Esophagus muscularis mucosa (tissue), 4 donors: ENCODE measurements around the gene AUTS2. TPM values are rescaled to one million over a fixed set of nuclear protein-coding genes. Genes with fewer than 3 reads are reported as not detected.

Experiments
- DNase-seq: peaks from one replicate; pipeline ENCODE4 v3.0.0-alpha.2; 2017; ENCODE audit errors: extremely low spot score
- H3K27ac ChIP-seq, 4 donors: fragments of 200-600 bp; sonication (generic); replicated peaks in 1 of 4; 1 replicate in 3 of 4; 2 replicates in 1 of 4; pipeline ENCODE4 v1.5.1; 2016 to 2019; ENCODE audit warnings: mild to moderate bottlenecking in 1 of 4
- H3K27me3 ChIP-seq, 4 donors: fragments of 200-600 bp; sonication (generic); one replicate each; pipeline versions ENCODE4 v1.5.1 to v1.6.0; 2016 to 2019
- H3K36me3 ChIP-seq, 4 donors: fragments of 200-600 bp; sonication (generic); one replicate each; pipeline ENCODE4 v1.5.1; 2016 to 2019
- H3K4me1 ChIP-seq, 4 donors: fragments of 200-600 bp; sonication (generic); one replicate each; pipeline ENCODE4 v1.5.1; 2016 to 2019
- H3K4me3 ChIP-seq, 4 donors: fragments of 200-600 bp; sonication (generic); 1 replicate in 2 of 4; 2 replicates in 2 of 4; pipeline ENCODE4 v1.5.1; 2016 to 2019; ENCODE audit warnings: mild to moderate bottlenecking in 4 of 4, moderate library complexity in 1 of 4
- H3K9me3 ChIP-seq, 4 donors: fragments of 200-600 bp; sonication (generic); 1 replicate in 3 of 4; 2 replicates in 1 of 4; pipeline ENCODE4 v1.5.1; 2016 to 2019
- EP300 ChIP-seq: sonication (generic); formaldehyde crosslinking; IDR thresholded peaks from one replicate; pipeline ENCODE4 v1.6.1; 2017; ENCODE audit warnings: antibody characterized with exemption
- POLR2A ChIP-seq: fragments of 450-650 bp; IDR thresholded peaks from one replicate; pipeline ENCODE4 v1.6.1; 2017; ENCODE audit warnings: antibody characterized with exemption, moderate library complexity, mild to moderate bottlenecking, low read depth
- POLR2AphosphoS5 ChIP-seq, 2 donors: sonication (generic); formaldehyde crosslinking; IDR thresholded peaks; one replicate each; pipeline ENCODE4 v1.6.1; 2017; ENCODE audit warnings: antibody characterized with exemption in 2 of 2
- WGBS: methylation state at CpG from one replicate; pipeline ENCODE4 v1.1.5; 2018; 5-methylcytosine and 5-hydroxymethylcytosine counted together
- intact Hi-C: fragments of 100-400 bp; cut with DNase I; formaldehyde crosslinking; loops from one replicate; pipeline ENCODE4 v1.15.1; 2023
- total RNA-seq, 4 donors: library from RNA; depleted of rRNA; stranded (reverse); fragments of >200 nt; gene quantifications; one replicate each; pipeline versions ENCODE4 v1.1.0 to v1.2.1, GENCODE V29; 2016
- TF ChIP-seq, protein P1 (sequence below), 3 experiments: fragments of 200-600 bp in 2 of 3; fragments of 450-650 bp in 1 of 3; sonication (generic) in 2 of 3; IDR thresholded peaks; one replicate each; pipeline ENCODE4 v1.5.1; 2017 to 2019; ENCODE audit warnings: antibody characterized with exemption in 3 of 3, mild to moderate bottlenecking in 2 of 3, moderate library complexity in 1 of 3

Gene AUTS2
- total RNA-seq, 4 donors from 2014 or later = 18.5 to 44.9 (median 34.2) TPM

DNA sequence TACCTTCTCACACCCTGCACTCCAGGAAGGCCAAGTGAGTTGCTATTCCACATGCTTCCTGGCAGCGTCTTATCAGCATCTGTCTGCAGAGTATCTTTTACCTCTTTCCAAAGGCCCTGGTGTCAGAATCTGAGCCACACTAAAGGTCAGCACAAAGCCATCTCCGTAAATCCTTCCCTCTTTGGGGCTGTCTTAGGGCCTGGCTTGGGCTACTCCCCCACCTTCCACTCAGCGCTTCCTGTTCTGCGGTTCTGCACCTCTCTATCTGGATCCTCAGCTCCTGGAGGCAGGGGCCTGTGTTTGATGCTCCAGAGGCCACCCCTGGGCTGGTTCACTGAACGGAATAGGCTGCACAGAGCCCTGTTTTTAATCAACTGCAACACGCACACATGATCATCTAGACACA, 1198.8 kb downstream of the AUTS2 start:
- peak; percentile 68 for DNase-seq
- Histone ChIP-seq H3K9me3 (peaks cover 0 to 23% (median 14%) of the 10 kb centered on the region in 4 donors), H3K36me3 (peaks cover under 1 to 11% (median 6%) of the 10 kb centered on the region in 4 donors), H3K27ac (no peak overlapping the region), H3K4me1 (no peaks in the 10 kb centered on the region), H3K27me3 (no peaks in the 10 kb centered on the region), H3K4me3 (no peak overlapping the region)
- TF ChIP-seq POLR2A (no peak), EP300 (no peak), POLR2AphosphoS5 (IDR thresholded peaks at IDR 0.05) (no peak)
- TF ChIP-seq, protein P1, sequence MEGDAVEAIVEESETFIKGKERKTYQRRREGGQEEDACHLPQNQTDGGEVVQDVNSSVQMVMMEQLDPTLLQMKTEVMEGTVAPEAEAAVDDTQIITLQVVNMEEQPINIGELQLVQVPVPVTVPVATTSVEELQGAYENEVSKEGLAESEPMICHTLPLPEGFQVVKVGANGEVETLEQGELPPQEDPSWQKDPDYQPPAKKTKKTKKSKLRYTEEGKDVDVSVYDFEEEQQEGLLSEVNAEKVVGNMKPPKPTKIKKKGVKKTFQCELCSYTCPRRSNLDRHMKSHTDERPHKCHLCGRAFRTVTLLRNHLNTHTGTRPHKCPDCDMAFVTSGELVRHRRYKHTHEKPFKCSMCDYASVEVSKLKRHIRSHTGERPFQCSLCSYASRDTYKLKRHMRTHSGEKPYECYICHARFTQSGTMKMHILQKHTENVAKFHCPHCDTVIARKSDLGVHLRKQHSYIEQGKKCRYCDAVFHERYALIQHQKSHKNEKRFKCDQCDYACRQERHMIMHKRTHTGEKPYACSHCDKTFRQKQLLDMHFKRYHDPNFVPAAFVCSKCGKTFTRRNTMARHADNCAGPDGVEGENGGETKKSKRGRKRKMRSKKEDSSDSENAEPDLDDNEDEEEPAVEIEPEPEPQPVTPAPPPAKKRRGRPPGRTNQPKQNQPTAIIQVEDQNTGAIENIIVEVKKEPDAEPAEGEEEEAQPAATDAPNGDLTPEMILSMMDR (IDR thresholded peaks at IDR 0.05) = no peak
- intact Hi-C loops = no loop called here
- WGBS = 67% methylated on average over 6 of the region's 6 CpGs

DNA sequence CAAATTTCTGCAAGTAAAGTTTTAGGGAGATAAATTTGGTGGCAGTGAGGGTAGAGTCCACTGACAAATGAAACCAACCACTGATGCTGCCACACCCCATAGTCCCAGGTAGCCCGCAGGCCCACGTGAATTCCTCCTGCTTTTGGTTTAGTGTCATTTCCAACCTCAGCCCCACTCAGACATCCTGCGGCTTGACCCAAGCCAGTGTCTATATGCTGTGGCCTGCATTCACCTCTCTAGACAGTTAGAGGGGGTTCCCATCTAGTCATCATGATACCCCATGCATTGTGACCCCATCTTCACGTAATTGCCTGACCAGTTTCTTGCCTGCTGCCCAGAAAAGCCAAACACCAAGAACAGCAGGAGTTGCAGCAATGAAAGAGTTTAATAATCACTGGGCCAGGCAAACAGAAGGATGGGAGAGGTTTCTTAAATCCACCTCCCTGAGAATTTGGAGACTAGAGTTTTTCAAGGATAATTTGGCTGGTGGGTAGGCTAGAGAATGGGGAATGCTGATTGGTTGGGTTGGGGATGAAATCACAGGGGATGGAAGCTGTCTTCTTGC, 1201.6 kb downstream of the AUTS2 start:
- intact Hi-C loops = no loop called here
- 96% methylated on average over 4 of the region's 4 CpGs for WGBS
- no peaks in the 10 kb centered on the region for H3K4me1 ChIP-seq
- H3K4me3 ChIP-seq = no peak overlapping the region
- no peak overlapping the region for H3K27ac ChIP-seq
- no peaks in the 10 kb centered on the region for H3K36me3 ChIP-seq
- no peak for TF ChIP-seq POLR2A
- no peak for TF ChIP-seq POLR2AphosphoS5 (IDR thresholded peaks at IDR 0.05)
- TF ChIP-seq, protein P1 (IDR thresholded peaks at IDR 0.05) = no peak
- TF ChIP-seq EP300 = no peak
- peak; percentile 14 for DNase-seq
- H3K9me3 ChIP-seq = peaks cover 0 to 23% (median 14%) of the 10 kb centered on the region in 4 donors
- H3K27me3 ChIP-seq = no peaks in the 10 kb centered on the region

DNA sequence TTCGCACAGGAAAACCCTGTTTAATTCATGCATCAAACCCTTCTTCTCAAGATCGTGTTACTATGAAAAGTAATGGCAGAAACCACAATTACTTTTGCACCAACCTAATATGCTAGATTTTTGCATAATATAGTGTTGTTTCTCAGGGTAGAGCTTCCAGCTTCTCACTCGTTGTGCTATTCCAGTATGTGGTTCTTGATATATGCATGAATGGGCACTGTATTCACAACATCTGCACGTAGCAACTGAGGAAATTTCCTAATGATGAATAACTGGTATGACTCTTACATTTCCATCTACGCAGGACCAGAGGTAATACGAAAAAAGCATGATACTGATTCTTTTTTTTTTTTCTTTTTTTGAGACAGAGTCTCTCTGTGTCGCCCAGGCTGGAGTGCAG, 1207.1 kb downstream of the AUTS2 start:
- H3K4me1 ChIP-seq = no peaks in the 10 kb centered on the region
- TF ChIP-seq POLR2A (no peak), POLR2AphosphoS5 (IDR thresholded peaks at IDR 0.05) (no peak), EP300 (no peak)
- TF ChIP-seq, protein P1 (IDR thresholded peaks at IDR 0.05) = no peak
- H3K9me3 ChIP-seq = peaks cover 0 to 9% (median 4%) of the 10 kb centered on the region in 4 donors
- intact Hi-C loops = no loop called here
- WGBS = 80% methylated on average over 7 of the region's 7 CpGs
- no peak overlapping the region for H3K4me3 ChIP-seq
- no peak overlapping the region for H3K27ac ChIP-seq
- DNase-seq = no peak
- no peaks in the 10 kb centered on the region for H3K36me3 ChIP-seq
- H3K27me3 ChIP-seq = peaks cover 0 to 22% (median 0%) of the 10 kb centered on the region in 4 donors

DNA sequence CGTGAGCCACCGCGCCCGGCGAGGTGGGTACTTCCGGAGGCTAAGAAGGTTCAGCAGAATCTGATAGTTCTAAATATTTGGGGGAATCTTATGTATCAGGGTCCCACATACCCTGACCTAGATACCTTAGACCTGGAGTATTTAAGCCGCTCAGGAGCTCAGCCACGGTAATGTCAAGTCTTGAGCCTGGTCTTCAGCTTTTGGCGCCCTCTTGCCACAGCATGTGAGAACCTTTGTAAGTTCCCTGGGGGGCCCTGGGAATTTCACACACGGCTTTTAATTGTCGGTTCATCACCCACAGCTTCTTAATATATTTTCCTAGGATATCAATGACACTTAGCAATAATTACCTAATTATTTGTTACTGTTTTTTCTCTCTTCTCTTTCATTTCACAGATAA, 1209.4 kb downstream of the AUTS2 start:
- Histone ChIP-seq H3K4me1 (no peaks in the 10 kb centered on the region), H3K27me3 (peaks cover 0 to 22% (median 0%) of the 10 kb centered on the region in 4 donors), H3K27ac (no peak overlapping the region), H3K36me3 (no peaks in the 10 kb centered on the region), H3K9me3 (no peaks in the 10 kb centered on the region), H3K4me3 (no peak overlapping the region)
- TF ChIP-seq, protein P1 (IDR thresholded peaks at IDR 0.05) = no peak
- TF ChIP-seq POLR2A = no peak
- no peak for TF ChIP-seq POLR2AphosphoS5 (IDR thresholded peaks at IDR 0.05)
- no peak for TF ChIP-seq EP300
- intact Hi-C loops = no loop called here
- 85% methylated on average over 11 of the region's 11 CpGs for WGBS
- no peak for DNase-seq

DNA sequence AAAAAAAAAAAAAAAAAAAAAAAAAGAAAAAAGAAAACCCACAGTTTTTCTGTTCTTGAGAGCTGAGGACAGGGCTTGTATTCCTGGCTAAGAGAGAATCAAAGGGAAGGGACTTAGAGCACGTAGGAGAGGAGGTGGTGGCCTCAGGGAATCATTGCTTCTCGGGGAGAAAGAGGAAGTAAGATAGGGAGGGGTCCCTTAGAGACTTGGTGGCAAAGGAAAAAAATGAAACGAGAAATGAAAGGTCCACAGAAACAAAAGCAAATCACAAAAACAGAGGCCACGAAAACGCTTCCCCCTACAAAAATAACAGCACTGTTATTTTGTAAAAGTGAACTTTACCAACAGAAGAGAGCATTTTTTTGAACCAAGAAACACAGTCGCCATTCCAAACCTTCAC, 1210.6 kb downstream of the AUTS2 start:
- TF ChIP-seq POLR2AphosphoS5 (IDR thresholded peaks at IDR 0.05) (no peak), POLR2A (no peak), EP300 (no peak)
- TF ChIP-seq, protein P1 (IDR thresholded peaks at IDR 0.05) = no peak
- Histone ChIP-seq H3K4me3 (no peak overlapping the region), H3K36me3 (no peaks in the 10 kb centered on the region), H3K9me3 (no peaks in the 10 kb centered on the region), H3K27me3 (peaks cover 0 to 22% (median 0%) of the 10 kb centered on the region in 4 donors), H3K27ac (no peak overlapping the region), H3K4me1 (no peaks in the 10 kb centered on the region)
- WGBS = 52% methylated on average over 6 of the region's 6 CpGs
- no peak for DNase-seq
- intact Hi-C loops = no loop called here
